ENCODE measurements around the gene RCN1. TPM values are rescaled to one million over a fixed set of nuclear protein-coding genes. Genes with fewer than 3 reads are reported as not detected.

The RCN1 gene
- 10 to 100 TPM; 11.5 to 90.1 (median 49.8) TPM for total RNA-seq

- Histone ChIP-seq H3K4me1 (peaks cover 21 to 38% (median 31%) of the 10 kb centered on the region in 4 donors), H3K4me3 (peak within 1 kb of the TSS; percentile 70 to 97 (median 88)), H3K27me3 (no peaks in the 10 kb centered on the region), H3K9me3 (no peaks in the 10 kb centered on the region), H3K36me3 (no peaks in the 10 kb centered on the region), H3K27ac (peak within 1 kb of the TSS; percentile 88 to 94 (median 92))
- DNase-seq (peak; percentile 77 to 93), ATAC-seq (ENCODE audit: low FRiP score in 2 of 2) (peak; percentile 80 to 95)
- peak in 3 of 4 donors; percentile 58 to 68 (median 68) for TF ChIP-seq POLR2A (IDR thresholded peaks at IDR 0.05)
- TF ChIP-seq POLR2AphosphoS5 (IDR thresholded peaks at IDR 0.05), result peak in 1 of 2 donors; percentile 84
- no peak for TF ChIP-seq EP300 (IDR thresholded peaks at IDR 0.05)
- TF ChIP-seq CTCF (IDR thresholded peaks at IDR 0.05), result no peak
- 10 to 14% methylated on average over 24 to 31 of the region's 79 CpGs for WGBS, 2 donors
Measured at GRCh38 chr11:32090545-32091370, at the start of gene RCN1. Gene RCN1 (plus strand): TSS chr11:32091074. CDS start chr11:32091197, 123 bp downstream.

- no peaks in the 10 kb centered on the region for H3K36me3 ChIP-seq
- H3K4me3 ChIP-seq, result no peak overlapping the region
- no peaks in the 10 kb centered on the region for H3K4me1 ChIP-seq
- no peak for DNase-seq
- ATAC-seq (ENCODE audit: low FRiP score in 2 of 2), result no peak
- TF ChIP-seq POLR2A (IDR thresholded peaks at IDR 0.05), result no peak
- no peak for TF ChIP-seq EP300 (IDR thresholded peaks at IDR 0.05)
- TF ChIP-seq POLR2AphosphoS5 (IDR thresholded peaks at IDR 0.05), result no peak
- TF ChIP-seq CTCF (IDR thresholded peaks at IDR 0.05), result no peak
- 54 to 63% methylated on average over 1 of the region's 1 CpG for WGBS, 2 donors
- H3K27ac ChIP-seq, result no peak overlapping the region
- no peaks in the 10 kb centered on the region for H3K9me3 ChIP-seq
- no peaks in the 10 kb centered on the region for H3K27me3 ChIP-seq
Measured at GRCh38 chr11:32043737-32044136, 47.1 kb upstream of the RCN1 start.

- peak in 1 of 2 donors; percentile 55 for ATAC-seq (ENCODE audit: low FRiP score in 2 of 2)
- Histone ChIP-seq H3K4me1 (no peaks in the 10 kb centered on the region), H3K36me3 (no peaks in the 10 kb centered on the region), H3K4me3 (no peak overlapping the region), H3K9me3 (no peaks in the 10 kb centered on the region), H3K27ac (no peak overlapping the region), H3K27me3 (no peaks in the 10 kb centered on the region)
- peak in 1 of 2 donors; percentile 22 for DNase-seq
- TF ChIP-seq EP300 (IDR thresholded peaks at IDR 0.05), result no peak
- no peak for TF ChIP-seq CTCF (IDR thresholded peaks at IDR 0.05)
- TF ChIP-seq POLR2AphosphoS5 (IDR thresholded peaks at IDR 0.05), result no peak
- TF ChIP-seq POLR2A (IDR thresholded peaks at IDR 0.05), result no peak
- WGBS, 2 donors, result 61 to 84% methylated on average over 4 of the region's 4 CpGs
Measured at GRCh38 chr11:32044158-32044863, 46.6 kb upstream of the RCN1 start.

DNA sequence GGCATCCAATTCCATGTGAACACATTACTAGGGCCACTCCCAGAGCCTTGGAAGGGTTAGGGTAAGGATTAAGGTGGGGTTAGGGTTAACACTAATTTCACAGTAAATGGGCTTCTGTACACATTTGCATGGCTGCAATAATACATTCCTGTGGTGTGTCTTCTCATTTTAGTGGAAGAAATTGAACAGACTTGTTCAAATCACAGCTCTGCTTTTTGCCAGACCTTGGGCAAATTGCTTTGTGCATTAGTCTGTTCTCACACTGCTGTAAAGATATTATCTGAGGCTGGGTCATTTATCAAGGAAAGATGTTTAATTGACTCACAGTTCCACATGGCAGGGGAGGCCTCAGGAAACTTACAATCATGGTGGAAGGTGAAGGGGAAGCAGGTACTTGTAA is 45.4 kb upstream of the RCN1 start:
- Histone ChIP-seq H3K4me3 (no peak overlapping the region), H3K9me3 (no peaks in the 10 kb centered on the region), H3K36me3 (no peaks in the 10 kb centered on the region), H3K4me1 (no peaks in the 10 kb centered on the region), H3K27ac (no peak overlapping the region), H3K27me3 (no peaks in the 10 kb centered on the region)
- DNase-seq (no peak), ATAC-seq (ENCODE audit: low FRiP score in 2 of 2) (no peak)
- TF ChIP-seq POLR2AphosphoS5 (IDR thresholded peaks at IDR 0.05), result no peak
- TF ChIP-seq CTCF (IDR thresholded peaks at IDR 0.05), result no peak
- no peak for TF ChIP-seq EP300 (IDR thresholded peaks at IDR 0.05)
- no peak for TF ChIP-seq POLR2A (IDR thresholded peaks at IDR 0.05)

Measured in upper lobe of left lung (tissue), 6 donors.